NCI-H1694 treated with DMSO at 0.1 percent for 48 hours (cell line): ENCODE data around the gene XPC.

Source experiments
- DNase-seq: peaks from one replicate; lab custom pipeline; 2025; lab: John Stamatoyannopoulos, UW

XPC gene

DNA sequence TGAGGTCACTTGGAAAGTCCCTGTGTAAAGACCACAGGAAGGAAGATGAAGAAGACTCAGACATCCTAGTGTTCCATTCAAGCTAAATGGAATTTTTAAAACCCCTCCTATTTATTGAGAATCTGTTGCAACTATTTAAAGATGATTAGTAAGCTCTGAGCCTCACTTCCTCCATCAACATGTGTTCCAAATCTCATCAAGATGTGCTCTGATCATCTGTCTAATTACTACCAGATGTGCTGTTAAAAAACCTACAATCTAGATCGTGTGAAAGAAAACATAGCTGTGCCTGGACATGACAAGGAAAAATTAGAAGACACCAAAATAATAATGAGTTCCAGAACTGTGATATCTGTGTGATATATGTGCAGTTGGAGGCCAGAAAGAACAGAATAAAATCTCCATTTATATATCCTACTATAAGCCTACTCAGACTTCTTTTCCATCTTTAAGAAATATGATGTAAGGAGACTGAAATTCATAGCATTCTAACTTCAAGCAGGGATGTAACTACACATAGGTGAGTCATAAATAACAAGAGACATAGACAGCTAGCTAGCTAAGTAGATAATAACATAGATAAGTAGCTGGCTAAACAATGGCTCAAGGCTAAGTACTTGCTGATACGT lies 7.8 kb downstream of the XPC start:
- DNase-seq = no peak

- DNase-seq = no peak
Observed at GRCh38 chr3:14169871-14170270, 8.5 kb downstream of the XPC start.

- no peak for DNase-seq
Observed at GRCh38 chr3:14169435-14169834, 9.0 kb downstream of the XPC start.

DNA sequence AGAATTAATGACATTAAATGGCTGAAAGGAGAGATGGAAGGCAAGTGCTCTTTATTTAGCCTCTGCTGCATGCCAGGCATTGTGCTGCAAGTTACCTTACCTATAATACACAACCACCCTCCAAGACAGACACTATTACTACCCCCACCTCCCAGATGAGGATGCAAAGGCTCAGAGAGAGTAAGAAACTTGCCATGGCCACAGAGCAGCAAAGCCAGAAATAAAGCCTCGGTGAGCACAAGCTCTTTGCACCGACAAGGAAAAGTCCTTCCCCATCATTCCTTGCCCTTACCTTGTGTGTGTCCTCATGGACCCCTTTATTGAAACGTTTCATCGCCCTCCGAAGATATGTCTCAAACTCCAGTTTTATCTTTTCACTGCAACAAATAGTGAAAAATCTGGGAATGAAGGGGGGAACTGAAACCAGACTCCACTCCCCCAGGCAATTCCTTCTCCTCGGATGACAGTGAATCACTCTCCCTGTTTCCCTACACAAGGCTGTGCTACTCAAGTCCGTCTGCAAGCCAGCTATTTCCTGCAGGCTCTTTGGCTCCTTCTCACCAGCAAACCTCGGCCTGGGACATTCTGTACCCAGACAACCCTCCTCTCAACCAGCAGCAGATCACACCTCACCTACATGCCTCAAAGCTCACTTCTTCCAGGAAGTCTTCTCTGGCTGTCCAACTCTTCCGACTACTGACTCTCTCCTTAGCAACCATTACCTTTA lies 11.4 kb downstream of the XPC start:
- DNase-seq = no peak

DNA sequence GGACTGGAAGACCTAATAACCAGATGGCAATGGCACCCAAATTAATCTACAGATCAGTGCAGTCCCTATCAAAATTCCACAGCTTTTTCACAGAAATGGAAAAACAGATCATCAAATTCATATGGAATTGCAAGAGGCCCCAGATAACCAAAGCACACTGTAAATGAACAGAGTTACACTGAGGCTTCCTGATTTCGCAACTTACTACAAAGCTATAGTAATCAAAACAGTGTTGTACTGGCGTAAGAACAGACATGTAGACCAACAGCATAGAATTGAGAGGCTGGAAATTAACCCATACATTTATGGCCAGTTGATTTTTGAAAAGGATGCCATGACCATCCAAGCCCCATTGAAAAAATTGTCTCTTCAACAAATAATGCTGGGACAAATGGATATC lies 16.2 kb downstream of the XPC start:
- no peak for DNase-seq

GRCh38 chr3:14161282-14161681 lies 17.1 kb downstream of the XPC start:
- no peak for DNase-seq

- no peak for DNase-seq
Observed at GRCh38 chr3:14159426-14159825, 19.0 kb downstream of the XPC start.

DNA sequence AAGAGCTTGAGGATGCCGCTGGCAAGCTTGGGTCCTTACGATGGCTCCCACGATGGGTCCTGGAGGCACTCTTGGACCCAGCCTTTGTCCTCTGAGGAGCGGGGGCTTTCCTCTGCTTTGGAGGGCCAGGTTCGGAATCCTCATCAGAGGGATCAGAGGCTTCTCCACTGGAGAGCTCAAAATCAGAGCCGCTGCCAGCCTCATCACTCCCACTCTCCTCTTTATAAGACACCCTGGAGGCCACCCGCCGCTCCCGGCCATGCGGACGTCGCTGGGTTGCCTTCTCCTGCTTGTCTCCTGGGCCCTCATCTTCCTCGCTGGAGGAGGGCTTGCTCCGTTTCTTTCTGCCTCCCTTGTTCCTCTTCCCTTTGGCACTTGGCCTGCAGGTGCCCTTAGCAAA lies 20.0 kb downstream of the XPC start:
- no peak for DNase-seq

DNA sequence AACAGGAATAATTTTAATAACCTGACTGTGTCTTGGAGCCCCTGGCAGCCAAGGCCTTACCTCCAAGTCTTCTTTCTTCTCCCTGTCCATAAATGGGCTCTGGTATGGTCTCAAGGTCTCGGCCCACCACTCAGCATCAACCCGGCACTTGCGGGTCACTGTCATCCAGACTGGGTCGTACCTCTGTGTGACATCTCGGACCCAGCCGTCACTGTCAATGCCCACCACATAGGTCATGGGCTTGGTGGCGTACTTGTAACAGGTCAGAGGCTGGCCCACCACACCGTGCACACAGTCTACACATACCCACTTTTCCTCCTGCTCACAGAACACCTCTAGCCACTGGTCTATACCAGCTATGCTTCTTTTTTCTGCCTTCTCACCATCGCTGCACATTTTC lies 20.4 kb downstream of the XPC start:
- no peak for DNase-seq

- DNase-seq = no peak
Observed at GRCh38 chr3:14156843-14157561, 21.4 kb downstream of the XPC start.

- no peak for DNase-seq
Observed at GRCh38 chr3:14156201-14156600, 22.2 kb downstream of the XPC start.

DNA sequence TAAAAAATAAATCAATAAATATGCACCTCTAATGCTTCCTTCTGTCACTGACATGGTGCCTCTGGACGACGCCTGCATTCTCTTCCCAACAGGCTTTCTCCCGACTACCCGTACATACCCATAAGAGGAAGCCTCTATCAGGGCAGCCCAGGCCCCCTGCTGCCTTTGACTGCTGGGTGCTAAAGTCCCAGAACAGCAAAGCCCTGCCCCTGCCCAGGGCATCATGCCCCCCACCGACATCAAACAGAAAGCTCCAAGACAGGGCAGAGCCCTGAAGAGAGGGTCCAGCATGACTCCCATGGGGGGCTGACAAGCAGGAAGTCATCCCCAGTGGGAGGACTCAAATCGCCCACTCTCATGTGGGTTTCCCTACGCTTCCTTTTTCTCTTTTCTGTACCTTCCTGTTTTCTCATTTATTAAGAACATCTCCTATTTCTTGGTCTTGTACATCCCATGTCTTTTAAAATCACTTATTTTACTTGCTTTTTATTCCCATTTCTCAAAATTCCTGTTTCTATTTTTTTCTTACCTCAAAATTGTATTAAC lies 23.4 kb downstream of the XPC start:
- no peak for DNase-seq

DNA sequence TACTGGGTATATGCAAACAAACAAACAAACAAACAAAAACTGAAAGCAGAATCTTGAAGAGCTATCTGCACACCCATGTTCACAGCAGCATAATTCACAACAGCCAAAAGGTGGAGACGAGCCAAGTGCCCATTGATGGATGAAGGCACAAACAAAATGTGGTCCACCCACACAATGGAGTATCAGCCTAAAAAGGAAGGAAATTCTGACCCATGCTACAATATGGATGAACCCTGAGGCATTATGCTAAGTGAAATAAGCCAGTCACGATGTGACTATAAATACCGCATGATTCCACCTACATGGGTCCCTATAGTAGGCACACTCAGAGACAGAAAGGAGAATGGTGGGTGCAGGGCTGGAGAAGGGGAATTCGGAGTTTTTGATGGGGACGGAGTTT lies 24.1 kb downstream of the XPC start:
- no peak for DNase-seq

DNA sequence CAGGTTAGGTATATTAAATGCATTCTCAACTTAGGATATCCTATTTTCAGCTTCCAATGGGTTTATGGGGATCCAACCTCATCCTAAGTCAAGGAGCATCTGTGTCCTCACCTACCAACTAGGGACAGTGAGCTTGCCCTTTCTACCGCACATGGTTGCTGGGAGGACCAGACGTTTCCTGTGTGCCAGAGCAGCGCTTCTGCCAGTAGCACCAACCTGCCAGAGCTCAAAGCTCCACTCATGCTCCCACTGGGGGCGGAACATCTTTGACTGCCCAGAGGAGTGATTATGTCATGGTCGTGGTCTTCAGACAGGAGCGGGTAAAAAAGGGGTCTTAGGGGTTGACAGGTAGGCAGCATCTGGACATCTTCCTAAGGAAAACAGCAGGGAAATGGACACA lies 24.7 kb downstream of the XPC start:
- no peak for DNase-seq

GRCh38 chr3:14152963-14153355 lies 25.4 kb downstream of the XPC start:
- DNase-seq = no peak

DNA sequence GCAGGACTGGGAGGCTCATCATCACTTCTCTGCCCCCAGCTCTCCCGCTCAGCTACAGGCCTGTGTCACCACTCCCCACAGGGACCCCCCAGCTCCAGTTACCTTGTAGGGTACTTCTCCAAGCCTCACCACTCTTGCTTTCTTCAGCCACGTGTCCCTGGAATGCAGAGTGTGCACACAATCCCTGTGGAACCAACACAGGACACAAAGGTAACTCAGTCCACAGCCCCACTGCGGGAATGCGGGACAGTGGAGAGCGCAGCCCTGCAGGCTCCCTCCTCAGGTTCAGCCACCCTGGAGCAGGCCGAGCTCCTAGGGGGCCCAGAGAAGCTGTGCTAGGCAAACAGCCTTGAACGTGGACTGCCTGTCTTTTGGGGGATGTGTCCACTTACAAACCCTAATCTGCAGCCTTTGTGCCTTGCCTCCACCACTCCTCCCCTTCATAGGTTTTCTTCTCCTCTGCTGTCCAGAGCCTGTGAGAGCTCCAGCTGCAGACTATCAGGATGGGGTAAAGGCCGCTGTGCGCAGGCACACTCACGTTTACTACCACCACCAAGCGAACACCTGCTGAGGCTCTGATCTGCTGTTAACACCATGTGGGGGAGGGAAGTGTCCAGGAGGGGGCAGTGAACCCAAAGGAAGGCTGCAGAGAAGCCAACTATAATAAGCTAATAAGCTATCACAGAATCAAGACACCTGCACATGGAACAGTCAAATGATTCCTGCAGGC lies 26.0 kb downstream of the XPC start:
- no peak for DNase-seq

DNA sequence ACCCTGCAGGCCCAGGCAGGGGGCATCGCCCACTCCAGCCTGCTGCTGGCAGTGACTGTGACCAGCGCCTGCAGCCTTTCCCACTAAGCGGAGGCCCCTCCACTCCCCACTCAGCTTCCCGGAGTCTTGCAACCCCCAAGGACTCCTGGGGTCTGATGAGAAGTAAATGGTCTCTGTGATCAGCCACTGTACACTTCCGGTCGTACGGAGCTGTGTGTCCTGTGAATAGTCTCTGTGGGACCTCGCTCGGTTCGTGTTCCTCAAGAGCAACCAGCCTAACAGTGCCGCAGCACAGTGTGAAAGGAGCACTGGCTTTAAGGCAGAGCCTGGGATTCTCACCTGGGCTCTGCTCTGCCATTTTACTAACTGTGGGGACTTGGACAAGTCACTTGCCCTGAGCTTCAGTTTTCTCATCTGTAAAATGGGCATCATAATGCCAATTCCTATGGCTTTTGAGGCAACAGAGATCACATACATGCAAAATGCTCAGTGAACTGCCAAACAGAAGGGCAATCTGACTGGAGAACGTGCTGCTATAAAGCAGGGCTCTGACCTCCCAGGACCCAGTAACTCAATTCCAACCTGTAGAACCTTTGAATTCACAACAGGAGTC lies 26.8 kb downstream of the XPC start:
- DNase-seq = no peak

DNA sequence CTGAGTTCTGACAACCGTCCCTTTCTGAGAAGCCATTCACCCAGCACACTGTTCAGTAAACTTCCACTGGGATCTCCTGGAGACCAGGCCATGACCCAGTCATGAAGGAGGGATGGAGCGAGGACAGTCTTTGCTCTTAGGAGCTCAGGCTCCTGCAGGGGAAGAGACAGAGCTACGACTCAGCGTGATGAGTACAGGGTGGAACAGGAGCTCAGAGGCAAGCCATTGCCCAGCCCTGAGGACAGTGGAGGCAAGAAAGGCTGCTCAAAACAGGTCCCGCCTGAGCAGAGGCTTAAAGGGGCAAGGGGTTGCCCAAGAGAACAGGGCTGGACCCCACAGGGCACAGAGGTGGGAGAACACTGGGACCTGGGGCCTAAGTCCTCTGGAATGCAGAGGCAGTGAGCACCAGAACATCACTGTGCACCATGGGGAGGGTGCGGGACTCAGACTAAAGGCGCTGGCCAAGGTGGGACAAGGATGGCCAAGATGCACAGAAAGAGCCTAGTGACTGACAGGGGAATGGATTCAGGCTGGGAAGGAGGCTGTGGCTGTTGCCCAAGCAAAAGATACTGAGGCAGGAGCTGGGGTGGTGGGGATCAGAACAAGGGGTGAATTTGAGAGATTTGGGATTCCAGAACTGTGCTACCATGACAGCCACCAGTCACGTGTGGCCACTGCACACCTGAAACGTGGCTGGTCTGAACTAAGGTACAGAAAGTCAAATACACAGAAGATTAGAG lies 27.7 kb downstream of the XPC start:
- no peak for DNase-seq

DNA sequence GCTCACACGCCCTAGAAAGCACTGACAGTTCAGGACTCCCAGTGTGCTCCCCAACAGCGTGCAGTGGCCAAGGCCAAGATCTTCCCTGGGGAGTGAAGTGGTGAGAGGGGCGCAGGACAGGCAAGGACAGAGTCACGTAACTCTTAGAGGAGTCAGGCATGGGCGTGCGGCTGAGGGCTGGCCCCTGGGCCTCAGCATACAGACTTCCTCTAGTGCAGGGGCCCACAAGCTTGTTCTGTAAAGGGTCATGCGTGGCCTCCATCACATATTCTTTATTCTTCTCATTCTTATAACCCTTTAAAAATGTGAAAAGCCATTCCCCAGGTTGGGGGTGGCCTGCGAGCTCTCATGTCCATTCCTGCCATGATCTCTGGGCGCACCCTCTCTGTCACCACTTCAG lies 28.3 kb downstream of the XPC start:
- DNase-seq = no peak

- no peak for DNase-seq
Observed at GRCh38 chr3:14148041-14148985, 30.1 kb downstream of the XPC start.
